OCI-LY7 (cell line): Measurements from ENCODE around the gene THTPA. TPM values are rescaled to one million over a fixed set of nuclear protein-coding genes. Genes with fewer than 3 reads are reported as not detected.

Experiments
- BruUV-seq: library from RNA; stranded (reverse); fragments of 400-500 nt; replicated peaks from 2 replicates; lab custom pipeline; 2021; lab: Mats Ljungman, UMichigan
- CTCF ChIA-PET: fragments of 300-600 bp; sonication (Branson Sonifier 250); formaldehyde crosslinking; loops from one replicate; lab custom pipeline; 2022; ENCODE audit warnings: antibody characterized with exemption; ENCODE audit not compliant: unreplicated experiment; lab: Charles Lee
- POLR2A ChIA-PET: fragments of 300-600 bp; sonication (Branson Sonifier 250); formaldehyde crosslinking; loops from one replicate; lab custom pipeline; 2022; ENCODE audit warnings: antibody characterized with exemption; lab: Charles Lee
- DNase-seq: peaks from one replicate; pipeline ENCODE4 v3.0.0-alpha.2; 2015; ENCODE audit warnings: low spot score
- H2AFZ ChIP-seq: fragments of 200-600 bp; sonication (generic), shearing (Covaris generic); 2 replicates; pipeline ENCODE4 v1.6.1; 2014; ENCODE audit warnings: mild to moderate bottlenecking, antibody characterized with exemption, low read length, moderate library complexity
- H3K27ac ChIP-seq: fragments of 200-600 bp; sonication (generic); 2 replicates; pipeline ENCODE4 v1.5.1; 2014; ENCODE audit warnings: mixed run types, low read depth, mild to moderate bottlenecking, moderate library complexity, low read length, inconsistent platforms; ENCODE audit not compliant: poor library complexity, severe bottlenecking
- H3K36me3 ChIP-seq: fragments of 200-600 bp; sonication (generic); 2 replicates; pipeline ENCODE4 v1.6.1; 2014; ENCODE audit warnings: mild to moderate bottlenecking, antibody characterized with exemption, low read length, moderate library complexity, mixed read lengths; ENCODE audit not compliant: insufficient read depth
- H3K4me1 ChIP-seq: fragments of 200-600 bp; sonication (generic); 2 replicates; pipeline ENCODE4 v1.5.1; 2014; ENCODE audit warnings: mild to moderate bottlenecking, low read length; ENCODE audit not compliant: insufficient read depth, poor library complexity, severe bottlenecking
- H3K4me2 ChIP-seq: fragments of 200-600 bp; sonication (generic); 2 replicates; pipeline ENCODE4 v1.6.1; 2014; ENCODE audit warnings: mild to moderate bottlenecking, low read length
- H3K4me3 ChIP-seq: fragments of 200-600 bp; sonication (generic); 2 replicates; pipeline ENCODE4 v1.5.1; 2014; ENCODE audit warnings: mild to moderate bottlenecking, low read depth, low read length; ENCODE audit not compliant: poor library complexity, severe bottlenecking
- H3K79me2 ChIP-seq: fragments of 200-600 bp; sonication (generic); 2 replicates; pipeline ENCODE4 v1.6.1; 2016; ENCODE audit warnings: low read depth, mild to moderate bottlenecking, low read length, moderate library complexity, mixed read lengths; ENCODE audit not compliant: insufficient read depth
- H3K9me2 ChIP-seq: fragments of 200-600 bp; sonication (generic); 2 replicates; pipeline ENCODE4 v1.6.1; 2016; ENCODE audit warnings: mild to moderate bottlenecking, low read length, mixed read lengths; ENCODE audit not compliant: insufficient read depth
- H3K9me3 ChIP-seq: fragments of 200-600 bp; sonication (generic); 2 replicates; pipeline ENCODE4 v1.6.1; 2014; ENCODE audit warnings: mild to moderate bottlenecking, mixed run types, low read length, mixed read lengths
- H4K20me1 ChIP-seq: fragments of 200-600 bp; sonication (generic); 2 replicates; pipeline ENCODE4 v1.6.1; 2014; ENCODE audit warnings: mild to moderate bottlenecking, antibody characterized with exemption, low read length, moderate library complexity, mixed read lengths; ENCODE audit not compliant: insufficient read depth
- EZH2phosphoT487 ChIP-seq: fragments of 200-600 bp; sonication (generic); IDR thresholded peaks from 2 replicates; pipeline ENCODE4 v1.6.1; 2018; ENCODE audit warnings: low read depth, borderline replicate concordance, mild to moderate bottlenecking, mixed run types, antibody characterized with exemption, low read length, moderate library complexity, mixed read lengths
- intact Hi-C: fragments of 100-400 bp; cut with micrococcal nuclease; formaldehyde crosslinking; loops from one replicate; pipeline ENCODE4 v1.10.0; 2022; ENCODE audit not compliant: unreplicated experiment
- total RNA-seq, 2 experiments: library from RNA; depleted of rRNA in 1 of 2; stranded (reverse); fragments of >200 nt in 1 of 2; shearing (Covaris generic) in 1 of 2; gene quantifications; 2 replicates each; pipeline ENCODE4 v1.2.3, GENCODE V29; 2014 to 2022
- TF ChIP-seq, protein P1 (sequence below): fragments of 200-600 bp; sonication (generic); conservative IDR thresholded peaks from 2 replicates; pipeline ENCODE4 v1.5.1; 2014; ENCODE audit warnings: mild to moderate bottlenecking, antibody characterized with exemption, low read length, moderate library complexity, mixed read lengths

THTPA gene
- total RNA-seq, 2 experiments from 2014 or later: 15.4 to 28.6 TPM

DNA sequence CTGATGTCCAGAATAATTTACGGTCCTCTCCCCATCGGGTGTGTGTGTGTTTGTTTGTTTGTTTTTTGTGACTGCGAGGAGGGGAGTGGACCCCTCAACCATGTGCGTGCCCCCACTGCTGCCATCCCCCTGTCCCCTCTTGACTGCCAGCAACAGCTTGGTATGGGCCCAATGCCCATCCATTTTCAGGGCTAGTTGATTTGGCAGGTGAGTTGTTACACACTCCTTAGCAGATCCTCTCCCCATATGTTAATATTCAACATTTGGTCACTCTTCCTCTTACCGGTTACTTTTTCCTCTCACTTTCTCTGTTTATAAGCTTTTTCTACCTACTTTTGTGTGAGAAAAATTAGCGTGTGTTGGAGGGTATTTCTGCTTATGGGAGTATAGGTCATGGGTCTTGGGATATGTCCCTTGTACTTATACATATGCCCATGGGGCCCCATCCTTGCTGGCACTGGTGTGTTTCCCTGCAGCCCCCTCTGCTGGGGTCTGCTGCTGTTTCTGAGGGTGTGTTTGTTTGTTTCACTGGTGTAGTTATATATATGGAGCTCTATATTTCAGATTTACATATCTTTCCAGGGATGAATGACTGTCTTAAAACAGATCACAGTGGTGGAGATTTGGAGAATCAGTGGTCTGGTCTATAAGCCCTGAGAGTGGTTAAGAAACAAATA, 38.3 kb upstream of the THTPA start:
- Histone ChIP-seq H3K4me1 (no peaks in the 10 kb centered on the region), H4K20me1 (no peaks in the 10 kb centered on the region), H3K36me3 (no peaks in the 10 kb centered on the region), H3K4me2 (no peak overlapping the region), H3K9me2 (no peaks in the 10 kb centered on the region), H3K79me2 (no peaks in the 10 kb centered on the region), H3K9me3 (no peaks in the 10 kb centered on the region), H2AFZ (no peak overlapping the region), H3K4me3 (no peak overlapping the region), H3K27ac (no peak overlapping the region)
- DNase-seq: no peak
- CTCF ChIA-PET: no interaction called here
- intact Hi-C loops: no loop called here
- TF ChIP-seq EZH2phosphoT487: no peak
- TF ChIP-seq, protein P1, sequence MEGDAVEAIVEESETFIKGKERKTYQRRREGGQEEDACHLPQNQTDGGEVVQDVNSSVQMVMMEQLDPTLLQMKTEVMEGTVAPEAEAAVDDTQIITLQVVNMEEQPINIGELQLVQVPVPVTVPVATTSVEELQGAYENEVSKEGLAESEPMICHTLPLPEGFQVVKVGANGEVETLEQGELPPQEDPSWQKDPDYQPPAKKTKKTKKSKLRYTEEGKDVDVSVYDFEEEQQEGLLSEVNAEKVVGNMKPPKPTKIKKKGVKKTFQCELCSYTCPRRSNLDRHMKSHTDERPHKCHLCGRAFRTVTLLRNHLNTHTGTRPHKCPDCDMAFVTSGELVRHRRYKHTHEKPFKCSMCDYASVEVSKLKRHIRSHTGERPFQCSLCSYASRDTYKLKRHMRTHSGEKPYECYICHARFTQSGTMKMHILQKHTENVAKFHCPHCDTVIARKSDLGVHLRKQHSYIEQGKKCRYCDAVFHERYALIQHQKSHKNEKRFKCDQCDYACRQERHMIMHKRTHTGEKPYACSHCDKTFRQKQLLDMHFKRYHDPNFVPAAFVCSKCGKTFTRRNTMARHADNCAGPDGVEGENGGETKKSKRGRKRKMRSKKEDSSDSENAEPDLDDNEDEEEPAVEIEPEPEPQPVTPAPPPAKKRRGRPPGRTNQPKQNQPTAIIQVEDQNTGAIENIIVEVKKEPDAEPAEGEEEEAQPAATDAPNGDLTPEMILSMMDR: no peak
- POLR2A ChIA-PET: no interaction called here
- BruUV-seq: no TSS peak

DNA sequence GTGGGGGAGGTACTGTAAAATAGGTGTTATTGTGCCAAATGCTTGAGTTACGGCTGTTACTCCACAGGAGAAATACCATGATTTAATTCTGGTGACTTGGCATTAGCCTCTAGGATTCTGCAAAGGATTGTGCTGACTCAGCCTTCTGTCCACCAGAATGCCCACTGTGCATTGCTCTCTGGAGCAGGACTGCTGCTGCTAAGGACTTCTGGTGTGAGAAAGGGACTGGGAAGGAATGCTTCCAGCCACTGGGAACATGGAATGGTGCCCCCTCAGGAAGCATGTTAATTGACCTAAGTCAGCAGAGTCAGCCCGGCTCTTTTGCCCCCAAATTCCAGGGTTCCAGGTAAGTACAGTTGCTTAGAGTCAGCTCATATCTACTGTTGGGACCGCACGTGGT, 37.4 kb upstream of the THTPA start:
- ChIA-PET POLR2A (no interaction called here), CTCF (no interaction called here)
- no peak overlapping the region for H2AFZ ChIP-seq
- intact Hi-C loops: no loop called here
- no peak for DNase-seq
- no peaks in the 10 kb centered on the region for H3K36me3 ChIP-seq
- no peak overlapping the region for H3K27ac ChIP-seq
- no peak overlapping the region for H3K4me3 ChIP-seq
- no TSS peak for BruUV-seq
- H3K4me2 ChIP-seq: no peak overlapping the region
- H4K20me1 ChIP-seq: no peaks in the 10 kb centered on the region
- TF ChIP-seq, protein P1: no peak
- no peak for TF ChIP-seq EZH2phosphoT487
- no peaks in the 10 kb centered on the region for H3K79me2 ChIP-seq
- H3K4me1 ChIP-seq: no peaks in the 10 kb centered on the region
- no peaks in the 10 kb centered on the region for H3K9me3 ChIP-seq
- no peaks in the 10 kb centered on the region for H3K9me2 ChIP-seq

DNA sequence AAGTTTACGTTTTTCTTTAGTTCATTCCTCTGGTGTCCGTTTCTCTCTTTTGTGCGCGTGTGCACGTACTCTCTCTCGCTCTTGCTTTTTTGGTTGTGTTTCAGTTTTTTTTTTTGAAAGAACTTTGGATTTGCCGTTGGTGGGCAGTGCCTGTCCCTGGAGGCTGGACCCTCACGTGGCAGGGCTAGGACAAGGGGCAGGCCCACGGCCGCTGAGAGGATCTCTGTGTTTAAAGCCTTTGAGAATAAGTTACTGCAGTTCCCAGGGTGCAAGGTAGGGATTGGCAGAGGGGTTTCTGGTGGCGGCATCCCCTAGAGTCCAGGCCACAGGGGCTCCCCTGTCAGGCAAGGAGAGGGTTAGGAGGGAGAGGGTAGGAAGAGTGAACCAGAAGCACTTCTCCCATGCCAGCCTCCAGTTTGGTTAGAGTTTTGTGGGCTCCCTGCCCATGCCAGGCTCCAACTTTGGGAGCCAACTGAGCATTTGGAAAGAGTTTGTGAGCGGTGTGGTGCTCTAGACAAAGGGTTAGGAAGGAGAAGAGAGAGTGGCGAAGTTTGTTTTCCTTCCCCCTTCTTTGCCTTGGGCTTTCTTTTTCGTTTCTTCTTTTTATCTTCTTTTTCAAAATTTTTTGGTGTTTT, 35.1 kb upstream of the THTPA start:
- no peak for TF ChIP-seq EZH2phosphoT487
- TF ChIP-seq, protein P1: no peak
- Histone ChIP-seq H3K36me3 (no peaks in the 10 kb centered on the region), H2AFZ (no peak overlapping the region), H3K4me2 (no peak overlapping the region), H3K27ac (no peak overlapping the region), H3K9me2 (no peaks in the 10 kb centered on the region), H3K4me3 (no peak overlapping the region), H3K4me1 (no peaks in the 10 kb centered on the region), H3K9me3 (no peaks in the 10 kb centered on the region), H3K79me2 (no peaks in the 10 kb centered on the region), H4K20me1 (no peaks in the 10 kb centered on the region)
- ChIA-PET CTCF (interaction anchor here (0.6 kb wide), 1 partner anchor 33 kb away, joined by 3 read pairs; no protein-coding TSS in a partner anchor), POLR2A (interaction anchor here (0.6 kb wide), 1 partner anchor 145 kb away, joined by 9 read pairs; no protein-coding TSS in a partner anchor)
- intact Hi-C loops: no loop called here
- no TSS peak for BruUV-seq
- DNase-seq: no peak
